ENCODE results near the gene FGF12.

DNA sequence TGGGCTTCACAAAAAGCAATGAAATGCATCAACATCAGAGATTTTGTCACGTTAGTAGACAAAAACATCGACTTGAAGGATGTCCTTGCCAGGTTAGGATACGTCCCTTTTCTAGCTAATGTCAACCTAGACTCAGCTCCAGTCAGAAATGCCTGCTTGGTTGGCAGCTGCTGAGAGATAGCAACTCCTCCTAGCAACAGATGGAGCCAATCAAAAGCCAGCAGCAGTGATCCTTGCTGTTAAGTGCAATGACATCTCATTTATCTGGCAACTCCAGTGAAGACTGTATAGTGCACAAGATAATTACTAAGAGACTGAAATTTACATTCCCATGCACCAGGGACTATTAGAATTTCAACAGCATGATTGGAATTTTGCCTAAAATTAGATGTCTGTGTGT, 424.1 kb downstream of the FGF12 start:
- TF ChIP-seq, protein P1, sequence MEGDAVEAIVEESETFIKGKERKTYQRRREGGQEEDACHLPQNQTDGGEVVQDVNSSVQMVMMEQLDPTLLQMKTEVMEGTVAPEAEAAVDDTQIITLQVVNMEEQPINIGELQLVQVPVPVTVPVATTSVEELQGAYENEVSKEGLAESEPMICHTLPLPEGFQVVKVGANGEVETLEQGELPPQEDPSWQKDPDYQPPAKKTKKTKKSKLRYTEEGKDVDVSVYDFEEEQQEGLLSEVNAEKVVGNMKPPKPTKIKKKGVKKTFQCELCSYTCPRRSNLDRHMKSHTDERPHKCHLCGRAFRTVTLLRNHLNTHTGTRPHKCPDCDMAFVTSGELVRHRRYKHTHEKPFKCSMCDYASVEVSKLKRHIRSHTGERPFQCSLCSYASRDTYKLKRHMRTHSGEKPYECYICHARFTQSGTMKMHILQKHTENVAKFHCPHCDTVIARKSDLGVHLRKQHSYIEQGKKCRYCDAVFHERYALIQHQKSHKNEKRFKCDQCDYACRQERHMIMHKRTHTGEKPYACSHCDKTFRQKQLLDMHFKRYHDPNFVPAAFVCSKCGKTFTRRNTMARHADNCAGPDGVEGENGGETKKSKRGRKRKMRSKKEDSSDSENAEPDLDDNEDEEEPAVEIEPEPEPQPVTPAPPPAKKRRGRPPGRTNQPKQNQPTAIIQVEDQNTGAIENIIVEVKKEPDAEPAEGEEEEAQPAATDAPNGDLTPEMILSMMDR (IDR thresholded peaks at IDR 0.05): no peak
- TF ChIP-seq EZH2 (IDR thresholded peaks at IDR 0.05; ENCODE audit: borderline replicate concordance, insufficient read depth, low read depth, low read length, poor library complexity, severe bottlenecking): no peak
